ENCODE measurements around the gene NME7.

- no peak for TF ChIP-seq CTCF (IDR thresholded peaks at IDR 0.05 in 4 of 5, conservative IDR thresholded peaks at IDR 0.05 in 1 of 5)
- no peak for TF ChIP-seq POLR2A (IDR thresholded peaks at IDR 0.05)
Measured at GRCh38 chr1:169363046-169363730, 4.4 kb downstream of the NME7 start.

All from gastrocnemius medialis (tissue), 4 donors.